ENCODE data around the gene PKMYT1.

DNA sequence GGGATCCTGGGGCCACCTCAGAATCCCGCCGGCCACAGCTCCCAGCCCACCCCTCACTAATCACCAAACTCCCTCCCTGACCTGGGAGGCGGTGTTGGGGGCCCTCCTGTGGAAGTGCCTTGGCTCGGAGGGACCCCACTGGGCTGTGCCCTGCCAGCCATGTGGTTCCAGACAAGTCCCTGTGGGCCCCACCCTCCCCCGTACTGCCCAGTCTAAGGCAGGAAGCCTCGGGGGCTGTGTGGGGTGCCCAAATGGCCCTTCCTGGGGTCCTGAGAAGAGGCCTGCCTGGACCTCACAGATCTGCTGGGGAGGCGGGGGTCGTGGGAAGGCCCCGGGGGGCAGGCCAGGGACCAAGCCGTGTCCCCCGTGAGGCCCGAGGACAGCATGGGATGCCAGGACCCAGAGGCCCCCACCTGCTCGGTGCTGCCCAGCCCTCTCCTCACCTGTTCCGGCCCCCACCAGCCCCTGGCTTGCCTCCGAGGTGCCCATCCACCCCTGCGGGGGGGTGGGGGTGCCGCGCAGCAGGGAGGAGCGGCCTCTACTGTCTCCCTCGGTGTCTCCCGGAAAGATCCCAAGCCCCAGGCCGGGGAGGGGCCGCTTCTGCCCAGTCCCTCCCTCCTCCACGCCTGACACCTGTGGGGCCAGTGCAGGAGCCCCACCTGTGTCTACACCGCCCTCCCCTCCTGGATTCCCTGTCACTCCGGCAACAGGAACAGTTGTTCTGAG, 25.4 kb downstream of the PKMYT1 start:
- TF ChIP-seq, protein P1, sequence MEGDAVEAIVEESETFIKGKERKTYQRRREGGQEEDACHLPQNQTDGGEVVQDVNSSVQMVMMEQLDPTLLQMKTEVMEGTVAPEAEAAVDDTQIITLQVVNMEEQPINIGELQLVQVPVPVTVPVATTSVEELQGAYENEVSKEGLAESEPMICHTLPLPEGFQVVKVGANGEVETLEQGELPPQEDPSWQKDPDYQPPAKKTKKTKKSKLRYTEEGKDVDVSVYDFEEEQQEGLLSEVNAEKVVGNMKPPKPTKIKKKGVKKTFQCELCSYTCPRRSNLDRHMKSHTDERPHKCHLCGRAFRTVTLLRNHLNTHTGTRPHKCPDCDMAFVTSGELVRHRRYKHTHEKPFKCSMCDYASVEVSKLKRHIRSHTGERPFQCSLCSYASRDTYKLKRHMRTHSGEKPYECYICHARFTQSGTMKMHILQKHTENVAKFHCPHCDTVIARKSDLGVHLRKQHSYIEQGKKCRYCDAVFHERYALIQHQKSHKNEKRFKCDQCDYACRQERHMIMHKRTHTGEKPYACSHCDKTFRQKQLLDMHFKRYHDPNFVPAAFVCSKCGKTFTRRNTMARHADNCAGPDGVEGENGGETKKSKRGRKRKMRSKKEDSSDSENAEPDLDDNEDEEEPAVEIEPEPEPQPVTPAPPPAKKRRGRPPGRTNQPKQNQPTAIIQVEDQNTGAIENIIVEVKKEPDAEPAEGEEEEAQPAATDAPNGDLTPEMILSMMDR (IDR thresholded peaks at IDR 0.05): no peak
- TF ChIP-seq POLR2A (IDR thresholded peaks at IDR 0.05): no peak
